GM21619 (cell line): ENCODE data around the gene GORASP2.

ENCODE experiments used
- ATAC-seq: cut with Tn5 transposase; IDR thresholded peaks from one replicate; pipeline ENCODE4 v1.9.1; 2021; ENCODE audit not compliant: unreplicated experiment

GORASP2 gene

GRCh38 chr2:170991398-170992182, 62.5 kb downstream of the GORASP2 start:
- ATAC-seq, result no peak

DNA sequence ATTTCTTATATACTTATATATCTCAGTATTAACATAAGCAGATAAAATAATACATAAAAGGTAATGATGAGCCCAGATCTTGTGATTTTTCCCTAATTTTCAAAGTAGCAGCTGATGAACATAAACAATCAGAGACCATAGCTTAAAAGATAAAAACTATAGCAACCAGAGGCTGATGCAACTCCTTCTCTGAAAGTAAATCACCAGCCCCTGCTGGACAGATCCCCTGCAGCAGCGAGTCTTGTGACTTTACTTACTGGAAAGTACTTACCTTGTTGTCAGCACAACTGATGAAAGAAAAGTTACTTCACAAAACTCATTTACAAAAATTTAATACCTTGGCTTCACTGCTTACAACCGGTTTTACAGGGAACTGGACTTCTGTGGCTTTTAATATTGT, 67.3 kb downstream of the GORASP2 start:
- no peak for ATAC-seq

DNA sequence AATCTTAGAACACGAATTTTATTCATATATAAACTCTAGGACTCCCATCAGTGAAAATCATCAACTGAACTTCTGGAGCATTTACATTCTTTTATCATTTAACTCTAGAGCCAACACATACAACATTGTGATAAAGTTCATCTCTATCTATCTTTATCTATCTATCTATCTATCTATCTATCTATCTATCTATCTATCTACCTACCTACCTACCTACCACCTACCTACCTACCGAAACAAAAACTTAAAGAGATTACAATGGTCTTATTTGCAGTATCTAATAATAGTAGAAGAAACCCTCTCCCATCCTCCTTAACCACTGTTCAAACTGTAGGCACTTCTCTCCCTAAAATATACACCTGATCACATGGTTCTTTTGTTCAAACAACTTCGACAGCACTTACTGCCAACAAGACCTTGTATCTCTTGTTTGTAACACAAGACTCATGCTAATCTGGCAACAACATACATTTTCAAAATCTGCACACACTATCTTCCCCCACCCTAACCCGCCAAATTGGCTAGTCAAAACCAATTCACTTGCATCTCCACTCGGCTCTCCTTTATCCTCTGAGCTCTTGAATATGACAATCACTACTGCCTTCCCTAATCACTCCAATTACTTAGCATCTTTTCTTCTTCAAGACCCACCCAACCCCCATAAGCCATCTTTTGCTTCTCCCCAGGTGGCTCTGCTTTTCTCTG, 69.0 kb downstream of the GORASP2 start:
- ATAC-seq, result no peak

- no peak for ATAC-seq
These were observed 70.6 kb downstream of the GORASP2 start for GRCh38 chr2:170999654-171000053.

GRCh38 chr2:171004363-171004762, 75.3 kb downstream of the GORASP2 start:
- no peak for ATAC-seq

DNA sequence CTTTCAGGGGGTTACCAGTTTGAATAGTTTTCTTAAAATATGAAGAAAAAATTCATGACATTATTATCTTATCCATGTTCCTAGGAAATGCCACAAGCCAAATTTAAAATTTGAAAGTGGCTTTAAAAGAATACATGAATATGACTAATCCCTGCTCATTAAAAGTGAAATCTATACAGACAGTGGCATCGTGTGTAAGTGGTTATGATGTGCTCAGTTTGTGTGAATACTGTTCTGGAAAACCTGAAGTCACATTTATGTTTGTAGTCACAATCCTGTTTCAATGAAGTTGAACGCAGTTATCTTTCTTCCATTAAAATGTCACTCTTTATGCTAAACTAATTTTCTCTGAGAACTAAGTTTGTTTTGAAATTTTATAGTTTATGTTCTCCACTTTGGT, 75.8 kb downstream of the GORASP2 start:
- ATAC-seq, result no peak

- ATAC-seq, result no peak
These were observed 79.6 kb downstream of the GORASP2 start for GRCh38 chr2:171008550-171009205.

DNA sequence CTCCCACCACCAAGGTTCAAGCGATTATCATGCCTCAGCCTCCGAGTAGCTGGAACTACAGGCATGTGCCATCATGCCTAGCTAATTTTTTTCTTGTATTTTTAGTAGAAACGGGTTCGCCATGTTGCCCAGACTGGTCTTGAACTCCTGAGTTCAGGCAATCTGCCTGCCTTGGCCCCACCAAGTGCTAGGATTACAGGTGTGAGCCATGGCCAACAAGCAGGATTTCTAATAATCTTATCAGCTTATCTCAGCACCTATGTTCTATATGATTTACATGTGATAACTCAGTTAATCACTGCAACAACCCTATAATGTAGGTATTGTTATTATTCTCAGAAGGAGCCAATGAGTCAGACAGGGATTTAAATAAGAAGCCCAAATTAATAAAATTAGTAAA, 80.3 kb downstream of the GORASP2 start:
- no peak for ATAC-seq

DNA sequence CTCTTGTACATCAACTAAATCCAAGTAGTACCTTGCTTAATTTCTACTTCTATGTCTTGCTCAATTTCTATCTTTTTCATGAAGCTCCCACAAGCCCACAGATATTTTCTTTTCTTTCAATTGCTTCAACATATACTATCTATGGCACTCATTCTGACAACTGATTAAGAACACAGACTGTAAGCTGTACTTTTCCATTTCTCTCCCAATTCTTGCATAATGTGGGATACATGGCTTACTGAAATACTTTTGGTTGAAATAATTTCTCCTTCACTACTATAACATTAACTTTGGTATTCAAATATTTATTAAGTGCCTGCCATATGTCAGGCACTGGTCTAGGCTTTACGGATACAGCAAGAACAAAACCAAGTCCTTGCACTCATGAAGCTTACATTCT, 84.8 kb downstream of the GORASP2 start:
- no peak for ATAC-seq

GRCh38 chr2:171016125-171016524, 87.1 kb downstream of the GORASP2 start:
- no peak for ATAC-seq
